KG1 (cell line): Measurements from ENCODE around the gene OR2H2.

Experiments used
- DNase-seq: peaks from one replicate; lab custom pipeline; 2025; lab: John Stamatoyannopoulos, UW

The OR2H2 gene

DNA sequence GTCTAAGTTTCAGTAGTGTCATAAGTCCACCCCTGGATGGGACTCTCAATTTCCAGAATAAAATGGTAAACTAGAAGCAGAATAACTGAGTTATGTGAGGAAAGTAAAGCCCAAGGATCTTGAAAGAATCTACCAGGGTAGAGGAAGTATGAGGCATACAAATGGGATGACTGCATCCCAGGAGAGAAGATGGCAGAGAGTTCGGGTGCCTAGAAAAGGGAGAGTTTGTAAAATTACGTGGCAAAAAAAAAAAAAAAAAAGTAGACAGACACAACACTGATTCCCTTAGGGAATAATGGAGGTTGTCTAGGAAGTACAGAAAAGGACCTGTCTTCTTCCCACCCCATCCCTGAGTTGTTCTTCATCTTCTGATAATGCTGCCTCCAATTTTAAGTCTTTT is 44.6 kb downstream of the OR2H2 start:
- no peak for DNase-seq

DNA sequence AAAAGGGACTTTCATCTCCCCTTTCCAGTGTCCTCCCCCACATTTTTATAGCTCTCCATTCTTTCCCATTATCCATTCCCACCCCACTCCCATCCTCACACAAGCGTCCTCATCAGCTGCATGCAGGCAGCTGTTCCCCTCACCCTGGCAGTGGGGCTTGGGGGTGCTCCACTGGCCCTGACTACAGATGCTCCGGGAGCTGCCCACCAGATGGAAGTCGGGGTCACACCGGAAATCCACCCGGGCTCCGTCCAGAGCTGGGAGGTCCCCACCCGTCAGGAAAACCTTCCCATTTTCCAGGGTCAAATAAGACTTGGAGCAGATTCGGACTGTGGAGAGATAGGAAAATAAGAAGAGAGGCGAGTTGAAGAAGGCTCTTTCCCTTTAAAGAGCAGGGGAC is 45.4 kb downstream of the OR2H2 start:
- no peak for DNase-seq

DNA sequence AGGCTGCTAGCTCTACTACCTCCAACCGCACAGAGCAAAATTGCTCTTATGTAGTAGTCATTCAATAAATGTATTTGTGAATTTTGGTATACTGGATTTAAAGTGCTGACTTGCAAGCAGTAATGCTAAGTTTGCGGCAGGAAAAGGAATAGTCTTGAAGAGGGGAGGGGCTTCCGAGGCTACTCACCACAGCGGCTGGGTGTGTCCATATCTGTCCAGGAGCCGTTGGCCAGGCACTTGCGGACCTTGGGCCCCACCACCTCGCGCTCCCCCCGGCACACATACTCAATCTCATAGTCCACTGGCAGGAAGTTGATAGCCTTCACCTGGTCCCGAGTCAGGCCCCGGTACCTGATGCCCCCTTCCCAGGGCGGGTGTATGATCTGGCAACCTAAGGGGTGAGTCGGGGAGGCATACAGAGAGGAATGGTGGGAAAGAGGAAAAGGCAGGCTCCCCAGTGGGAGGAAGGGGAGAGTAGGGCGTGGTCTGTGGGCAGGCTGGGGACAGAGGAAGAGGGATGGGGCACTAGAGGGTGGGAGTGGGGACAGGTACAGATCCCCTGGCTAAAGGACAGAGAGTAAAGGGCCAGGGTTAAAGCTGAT is 46.4 kb downstream of the OR2H2 start:
- no peak for DNase-seq

DNA sequence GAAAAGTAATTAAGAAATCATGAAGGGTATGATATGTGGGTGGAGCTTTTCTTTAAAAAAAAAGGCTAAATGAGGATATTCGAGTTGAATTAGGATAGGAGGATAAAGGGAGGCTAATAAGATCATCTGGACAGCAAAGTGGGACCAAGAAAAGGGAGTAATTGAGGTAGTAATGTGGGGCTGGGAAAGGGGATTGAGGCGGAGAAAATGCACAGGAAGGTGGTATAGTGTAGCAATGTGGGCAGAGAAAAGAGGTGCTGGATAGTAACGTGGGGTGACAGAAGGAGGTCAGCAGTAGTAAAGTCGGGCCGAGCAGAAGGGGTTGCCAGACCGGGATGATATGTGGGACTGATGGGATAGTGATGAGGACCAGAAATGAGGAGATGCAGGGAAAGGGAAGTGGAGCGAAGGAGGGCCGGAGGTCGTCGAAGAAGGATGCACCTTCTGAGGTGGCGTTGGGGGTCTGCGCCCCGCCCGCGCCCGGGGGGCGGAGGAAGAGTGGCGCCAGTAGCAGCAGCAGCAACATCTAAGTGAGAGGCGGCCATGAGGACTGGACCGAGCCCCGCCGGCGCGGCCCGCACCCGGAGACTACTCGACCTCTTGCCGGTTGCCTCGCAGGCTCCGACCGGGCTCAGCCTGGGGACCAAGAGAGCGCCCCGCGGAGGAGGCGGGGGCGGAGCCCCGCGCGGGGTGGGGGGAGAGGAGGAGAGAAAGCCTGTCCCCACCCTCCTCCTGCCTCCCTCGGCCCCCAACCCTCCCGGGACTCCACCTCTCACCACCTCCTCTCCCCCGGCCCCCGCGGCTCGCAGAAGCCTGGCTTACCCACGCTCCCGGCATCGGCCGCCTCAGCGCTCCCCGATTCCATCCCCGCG is 47.2 kb downstream of the OR2H2 start:
- DNase-seq, result no peak

DNA sequence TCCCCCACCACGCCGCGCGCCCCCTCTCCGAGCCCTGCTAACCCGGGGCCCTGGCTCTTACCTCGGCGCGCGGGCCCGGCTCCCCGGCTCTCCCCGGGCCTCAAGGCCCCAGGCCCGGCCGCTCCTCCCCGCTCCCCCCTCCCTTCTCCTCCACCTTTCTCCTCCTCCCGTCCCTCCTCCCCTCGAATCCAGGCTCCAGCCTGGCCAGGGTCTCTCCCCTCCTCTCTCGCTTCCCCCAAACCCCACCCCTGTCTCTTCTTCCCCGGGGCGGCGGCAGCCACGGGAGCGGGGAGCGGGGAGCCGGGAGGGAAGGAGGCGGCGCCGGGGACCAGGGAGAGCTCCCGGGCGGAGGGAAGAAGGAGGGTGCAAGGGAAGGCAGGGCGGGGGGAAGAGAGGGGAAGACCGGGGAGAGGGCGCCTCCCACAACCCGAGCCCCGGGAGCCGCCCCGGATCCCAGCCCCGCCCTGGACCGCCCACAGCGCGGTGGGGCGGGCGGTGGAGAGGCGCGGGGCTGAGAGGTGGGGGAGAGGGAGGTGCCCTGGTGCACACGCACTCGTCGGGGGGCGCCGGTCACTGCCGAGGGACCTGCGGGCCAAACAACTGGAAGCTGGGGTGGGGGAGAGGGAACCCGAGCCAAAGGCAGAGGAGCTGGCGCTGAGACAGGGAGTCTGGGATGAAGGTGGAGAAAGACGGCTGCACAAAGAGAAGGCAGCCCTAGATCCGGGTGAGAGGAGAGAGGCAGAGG is 48.0 kb downstream of the OR2H2 start, which contains the start of gene GABBR1:
Gene GABBR1 (minus strand): TSS at position 395 of the 745 bp plus-strand sequence. CDS start 798 bp downstream, outside the sequence.
- no peak for DNase-seq

DNA sequence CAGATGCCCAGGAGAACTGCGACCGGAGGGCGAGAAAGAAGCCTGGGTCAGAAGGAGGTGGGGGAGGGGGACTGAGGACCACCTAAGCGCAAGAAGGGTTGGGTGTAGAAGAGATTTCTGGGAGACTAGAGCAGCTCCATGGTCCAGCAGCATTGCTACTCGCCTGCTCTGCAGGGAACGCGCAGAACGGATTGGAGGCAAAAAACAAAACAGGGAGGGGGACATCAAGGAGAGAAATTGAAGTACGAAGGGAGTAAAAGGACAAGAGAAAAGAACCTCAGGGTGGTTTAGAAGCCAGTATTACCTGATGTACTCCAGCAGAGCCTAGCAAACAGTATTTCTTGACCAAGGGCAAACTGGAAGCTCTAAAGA is 48.6 kb downstream of the OR2H2 start:
- DNase-seq, result no peak

DNA sequence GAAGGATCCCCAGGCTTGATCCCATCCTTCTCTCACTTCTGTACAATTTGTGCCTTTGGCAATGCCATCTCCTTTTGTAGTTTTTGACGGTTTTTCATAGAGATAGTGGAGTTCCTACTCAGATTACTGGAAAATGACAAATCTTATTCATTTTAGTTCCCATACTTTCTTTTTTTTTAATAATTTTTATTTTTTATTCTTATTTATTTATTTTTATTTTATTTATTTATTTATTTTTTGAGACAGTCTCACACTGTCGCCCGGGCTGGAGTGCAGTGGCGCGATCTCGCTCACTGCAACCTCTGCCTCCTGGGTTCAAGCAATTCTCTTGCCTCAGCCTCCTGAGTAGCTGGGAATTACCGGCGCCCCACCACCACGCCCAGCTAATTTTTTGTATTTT is 52.3 kb downstream of the OR2H2 start:
- no peak for DNase-seq
